B cell (primary cell): Measurements from ENCODE around the gene PDZRN4.
"Not testable (repeated sequence)": the region's sequence is repeated elsewhere in the genome, so short reads cannot be mapped to it uniquely, and the experiment has no call there.

Source experiments
- EZH2 ChIP-seq: IDR thresholded peaks from 2 replicates; pipeline ENCODE4 v1.6.1; 2012; ENCODE audit warnings: borderline replicate concordance, low read depth, mild to moderate bottlenecking, moderate library complexity, low read length; ENCODE audit not compliant: insufficient read depth, poor library complexity, severe bottlenecking
- TF ChIP-seq, protein P1 (sequence below): fragments of 200-600 bp; IDR thresholded peaks from one replicate; pipeline ENCODE4 v1.8.0; 2022; ENCODE audit warnings: antibody characterized with exemption, mild to moderate bottlenecking

DNA sequence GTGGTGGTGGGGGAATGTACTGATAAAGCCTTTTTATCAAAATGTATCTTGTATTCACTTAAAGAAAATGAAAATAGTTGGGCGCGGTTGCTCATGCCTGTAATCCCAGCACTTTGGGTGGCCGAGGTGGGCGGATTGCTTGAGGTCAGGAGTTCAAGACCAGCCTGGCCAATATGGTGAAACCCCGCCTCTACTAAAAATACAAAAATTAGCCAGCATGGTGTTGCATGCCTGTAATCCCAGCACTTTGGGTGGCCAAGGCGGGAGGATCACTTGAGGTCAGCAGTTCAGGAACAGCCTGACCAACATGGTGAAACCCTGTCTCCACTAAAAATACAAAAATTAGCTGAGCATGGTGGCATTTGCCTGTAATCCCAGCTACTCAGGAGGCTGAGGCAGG, 75.1 kb downstream of the PDZRN4 start:
- TF ChIP-seq, protein P1, sequence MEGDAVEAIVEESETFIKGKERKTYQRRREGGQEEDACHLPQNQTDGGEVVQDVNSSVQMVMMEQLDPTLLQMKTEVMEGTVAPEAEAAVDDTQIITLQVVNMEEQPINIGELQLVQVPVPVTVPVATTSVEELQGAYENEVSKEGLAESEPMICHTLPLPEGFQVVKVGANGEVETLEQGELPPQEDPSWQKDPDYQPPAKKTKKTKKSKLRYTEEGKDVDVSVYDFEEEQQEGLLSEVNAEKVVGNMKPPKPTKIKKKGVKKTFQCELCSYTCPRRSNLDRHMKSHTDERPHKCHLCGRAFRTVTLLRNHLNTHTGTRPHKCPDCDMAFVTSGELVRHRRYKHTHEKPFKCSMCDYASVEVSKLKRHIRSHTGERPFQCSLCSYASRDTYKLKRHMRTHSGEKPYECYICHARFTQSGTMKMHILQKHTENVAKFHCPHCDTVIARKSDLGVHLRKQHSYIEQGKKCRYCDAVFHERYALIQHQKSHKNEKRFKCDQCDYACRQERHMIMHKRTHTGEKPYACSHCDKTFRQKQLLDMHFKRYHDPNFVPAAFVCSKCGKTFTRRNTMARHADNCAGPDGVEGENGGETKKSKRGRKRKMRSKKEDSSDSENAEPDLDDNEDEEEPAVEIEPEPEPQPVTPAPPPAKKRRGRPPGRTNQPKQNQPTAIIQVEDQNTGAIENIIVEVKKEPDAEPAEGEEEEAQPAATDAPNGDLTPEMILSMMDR = not testable (repeated sequence)
- not testable (repeated sequence) for TF ChIP-seq EZH2
